AG04450 (cell line): ENCODE measurements around the gene TMEM219. TPM values are rescaled to one million over a fixed set of nuclear protein-coding genes. Genes with fewer than 3 reads are reported as not detected.

Experiments used
- CTCF ChIA-PET: fragments of 300-600, 350-600 bp; formaldehyde crosslinking; extraction: SDS; loops from one replicate; lab custom pipeline; 2022; ENCODE audit warnings: antibody characterized with exemption, inconsistent platforms; lab: Charles Lee
- POLR2A ChIA-PET: fragments of 350-600 bp; formaldehyde crosslinking; extraction: SDS; loops from one replicate; lab custom pipeline; 2021; ENCODE audit warnings: antibody characterized with exemption, inconsistent platforms; lab: Yijun Ruan, JAX
- DNase-seq: peaks from one replicate; pipeline ENCODE4 v3.0.0-alpha.2; 2011; ENCODE audit warnings: low read depth, low spot score
- H3K27ac ChIP-seq: one replicate; pipeline ENCODE4 v1.5.1; 2012; ENCODE audit warnings: low read depth, low read length, control low read depth
- H3K27me3 ChIP-seq: one replicate; pipeline ENCODE4 v1.6.0; 2012; ENCODE audit warnings: low read length; ENCODE audit not compliant: control insufficient read depth, insufficient read depth
- H3K4me3 ChIP-seq: 2 replicates; pipeline ENCODE4 v1.5.1; 2011; ENCODE audit warnings: mild to moderate bottlenecking, low read depth, low read length, control low read depth
- H3K9me3 ChIP-seq: 2 replicates; pipeline ENCODE4 v1.5.1; 2012; ENCODE audit warnings: low read length; ENCODE audit not compliant: control insufficient read depth, insufficient read depth
- polyA plus RNA-seq: library from polyadenylated mRNA; depleted of rRNA; stranded (reverse); fragments of >200 nt; gene quantifications from 2 replicates; pipeline ENCODE4 v1.2.3, GENCODE V29; 2011
- TF ChIP-seq, protein P1 (sequence below): IDR thresholded peaks from 2 replicates; pipeline ENCODE4 v1.5.1; 2011; ENCODE audit warnings: low read depth, low read length, control low read depth, inconsistent platforms

The TMEM219 gene
- polyA plus RNA-seq, 1 experiment: 88.6 TPM

DNA sequence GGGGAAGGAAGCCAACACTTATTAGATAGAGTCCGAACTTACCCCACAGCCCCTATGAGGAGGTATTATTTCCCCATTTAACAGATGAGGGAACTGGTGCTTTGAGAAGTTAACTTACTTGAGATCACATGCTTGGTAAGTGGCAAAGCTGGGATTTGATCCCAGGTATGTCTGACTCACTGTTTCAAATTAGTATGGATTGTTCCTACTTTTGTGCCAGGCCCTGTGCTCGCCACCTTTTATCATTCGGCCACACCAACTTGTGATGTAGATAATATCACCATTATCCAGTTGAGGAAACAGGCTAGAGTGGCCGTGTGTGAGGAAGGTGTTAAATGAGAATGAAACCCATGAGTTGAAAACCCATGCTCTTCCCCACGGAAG, 22.9 kb downstream of the TMEM219 start:
- ChIA-PET CTCF (no interaction called here), POLR2A (no interaction called here)
- Histone ChIP-seq H3K27me3 (no peaks in the 10 kb centered on the region), H3K4me3 (no peak overlapping the region), H3K27ac (no peak overlapping the region), H3K9me3 (no peaks in the 10 kb centered on the region; the same call in 1 of the 2 replicates)
- DNase-seq: no peak
- TF ChIP-seq, protein P1, sequence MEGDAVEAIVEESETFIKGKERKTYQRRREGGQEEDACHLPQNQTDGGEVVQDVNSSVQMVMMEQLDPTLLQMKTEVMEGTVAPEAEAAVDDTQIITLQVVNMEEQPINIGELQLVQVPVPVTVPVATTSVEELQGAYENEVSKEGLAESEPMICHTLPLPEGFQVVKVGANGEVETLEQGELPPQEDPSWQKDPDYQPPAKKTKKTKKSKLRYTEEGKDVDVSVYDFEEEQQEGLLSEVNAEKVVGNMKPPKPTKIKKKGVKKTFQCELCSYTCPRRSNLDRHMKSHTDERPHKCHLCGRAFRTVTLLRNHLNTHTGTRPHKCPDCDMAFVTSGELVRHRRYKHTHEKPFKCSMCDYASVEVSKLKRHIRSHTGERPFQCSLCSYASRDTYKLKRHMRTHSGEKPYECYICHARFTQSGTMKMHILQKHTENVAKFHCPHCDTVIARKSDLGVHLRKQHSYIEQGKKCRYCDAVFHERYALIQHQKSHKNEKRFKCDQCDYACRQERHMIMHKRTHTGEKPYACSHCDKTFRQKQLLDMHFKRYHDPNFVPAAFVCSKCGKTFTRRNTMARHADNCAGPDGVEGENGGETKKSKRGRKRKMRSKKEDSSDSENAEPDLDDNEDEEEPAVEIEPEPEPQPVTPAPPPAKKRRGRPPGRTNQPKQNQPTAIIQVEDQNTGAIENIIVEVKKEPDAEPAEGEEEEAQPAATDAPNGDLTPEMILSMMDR: no peak

GRCh38 chr16:29985271-29985811, 23.5 kb downstream of the TMEM219 start:
- ChIA-PET POLR2A (no interaction called here), CTCF (no interaction called here)
- TF ChIP-seq, protein P1: no peak
- Histone ChIP-seq H3K9me3 (no peaks in the 10 kb centered on the region; the same call in 1 of the 2 replicates), H3K4me3 (no peak overlapping the region), H3K27me3 (no peaks in the 10 kb centered on the region), H3K27ac (no peak overlapping the region)
- no peak for DNase-seq

- CTCF ChIA-PET: no interaction called here
Measured at GRCh38 chr16:29986231-29986630, 24.4 kb downstream of the TMEM219 start.

GRCh38 chr16:29986931-29987330, 25.1 kb downstream of the TMEM219 start:
- POLR2A ChIA-PET: interaction anchor here (0.6 kb wide), 1 partner anchor 92 kb away, joined by 8 read pairs; no protein-coding TSS in a partner anchor
- Histone ChIP-seq H3K9me3 (no peaks in the 10 kb centered on the region; the same call in 1 of the 2 replicates), H3K4me3 (no peak overlapping the region), H3K27ac (no peak overlapping the region), H3K27me3 (no peaks in the 10 kb centered on the region)
- DNase-seq: no peak
- TF ChIP-seq, protein P1: no peak
- CTCF ChIA-PET: no interaction called here

More at GRCh38 chr16:29986231-29986630, 24.4 kb downstream of the TMEM219 start:
- Histone ChIP-seq H3K4me3 (no peak overlapping the region), H3K9me3 (no peaks in the 10 kb centered on the region; the same call in 1 of the 2 replicates), H3K27me3 (no peaks in the 10 kb centered on the region), H3K27ac (no peak overlapping the region)
- TF ChIP-seq, protein P1: no peak
- POLR2A ChIA-PET: interaction anchor here (0.6 kb wide), 1 partner anchor 91 kb away, joined by 8 read pairs; no protein-coding TSS in a partner anchor
- DNase-seq: no peak

GRCh38 chr16:29987371-29988085, 25.6 kb downstream of the TMEM219 start:
- H3K9me3 ChIP-seq: no peaks in the 10 kb centered on the region; the same call in 1 of the 2 replicates
- no peaks in the 10 kb centered on the region for H3K27me3 ChIP-seq
- CTCF ChIA-PET: no interaction called here
- POLR2A ChIA-PET: interaction anchor here (0.7 kb wide), 1 partner anchor 44 kb away, joined by 4 read pairs; no protein-coding TSS in a partner anchor
- H3K4me3 ChIP-seq: no peak overlapping the region
- no peak overlapping the region for H3K27ac ChIP-seq
- TF ChIP-seq, protein P1: no peak
- DNase-seq: no peak
